IMR-90 (cell line): Measurements from ENCODE around the gene CADM2.

Experiments used
- BHLHE40 ChIP-seq: fragments of 150-350 bp; IDR thresholded peaks from 2 replicates; pipeline ENCODE4 v1.6.1; 2016; ENCODE audit warnings: mild to moderate bottlenecking, low read depth, low read length
- CHD1 ChIP-seq: IDR thresholded peaks from 2 replicates; pipeline ENCODE4 v1.6.1; 2012; ENCODE audit warnings: low read depth, low read length, improper control_type of control experiment
- MAZ ChIP-seq: IDR thresholded peaks from 2 replicates; pipeline ENCODE4 v1.6.1; 2012; ENCODE audit warnings: low read depth, mild to moderate bottlenecking, low read length, improper control_type of control experiment, moderate library complexity, borderline replicate concordance
- MXI1 ChIP-seq: IDR thresholded peaks from 2 replicates; pipeline ENCODE4 v1.6.1; 2012; ENCODE audit warnings: low read depth, mild to moderate bottlenecking, low read length, moderate library complexity, borderline replicate concordance
- POLR2A ChIP-seq: IDR thresholded peaks from 2 replicates; pipeline ENCODE4 v1.6.1; 2012; ENCODE audit warnings: mild to moderate bottlenecking, low read depth, low read length
- RFX5 ChIP-seq: IDR thresholded peaks from 2 replicates; pipeline ENCODE4 v1.8.0; 2012; ENCODE audit warnings: low read depth, mild to moderate bottlenecking, low read length, moderate library complexity
- SMC3 ChIP-seq: fragments of 150-350 bp; IDR thresholded peaks from 2 replicates; pipeline ENCODE4 v1.6.1; 2016; ENCODE audit warnings: low read depth, mild to moderate bottlenecking, antibody characterized with exemption, low read length, moderate library complexity
- TF ChIP-seq, protein P1 (sequence below): conservative IDR thresholded peaks from 2 replicates; pipeline ENCODE4 v1.5.1; 2012; ENCODE audit warnings: mild to moderate bottlenecking, low read depth, low read length, improper control_type of control experiment
- TF ChIP-seq, protein P2 (sequence below): fragments of 150-350 bp; IDR thresholded peaks from 2 replicates; pipeline ENCODE4 v1.6.1; 2016; ENCODE audit warnings: low read depth, mild to moderate bottlenecking, low read length, moderate library complexity, borderline replicate concordance

DNA sequence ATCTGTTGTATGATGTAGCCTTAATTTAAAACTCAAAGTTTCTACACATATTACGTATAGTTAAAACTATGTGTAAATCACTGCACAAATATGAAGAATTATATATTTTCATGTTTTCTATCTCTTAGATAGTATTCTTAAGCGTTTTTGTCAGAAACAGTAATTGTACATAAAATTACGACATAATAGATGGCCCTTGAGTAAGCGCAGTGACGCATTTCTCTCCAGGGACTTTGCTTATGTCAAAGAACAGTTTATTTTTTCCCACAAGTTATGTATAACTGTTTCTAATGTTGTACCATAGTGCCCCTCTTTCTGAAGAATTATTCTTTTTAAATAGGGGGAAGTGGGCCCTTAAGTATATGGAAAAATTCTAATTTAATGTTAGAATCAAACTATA lies 1098.2 kb downstream of the CADM2 start:
- no peak for TF ChIP-seq MXI1
- TF ChIP-seq POLR2A = no peak
- TF ChIP-seq, protein P1, sequence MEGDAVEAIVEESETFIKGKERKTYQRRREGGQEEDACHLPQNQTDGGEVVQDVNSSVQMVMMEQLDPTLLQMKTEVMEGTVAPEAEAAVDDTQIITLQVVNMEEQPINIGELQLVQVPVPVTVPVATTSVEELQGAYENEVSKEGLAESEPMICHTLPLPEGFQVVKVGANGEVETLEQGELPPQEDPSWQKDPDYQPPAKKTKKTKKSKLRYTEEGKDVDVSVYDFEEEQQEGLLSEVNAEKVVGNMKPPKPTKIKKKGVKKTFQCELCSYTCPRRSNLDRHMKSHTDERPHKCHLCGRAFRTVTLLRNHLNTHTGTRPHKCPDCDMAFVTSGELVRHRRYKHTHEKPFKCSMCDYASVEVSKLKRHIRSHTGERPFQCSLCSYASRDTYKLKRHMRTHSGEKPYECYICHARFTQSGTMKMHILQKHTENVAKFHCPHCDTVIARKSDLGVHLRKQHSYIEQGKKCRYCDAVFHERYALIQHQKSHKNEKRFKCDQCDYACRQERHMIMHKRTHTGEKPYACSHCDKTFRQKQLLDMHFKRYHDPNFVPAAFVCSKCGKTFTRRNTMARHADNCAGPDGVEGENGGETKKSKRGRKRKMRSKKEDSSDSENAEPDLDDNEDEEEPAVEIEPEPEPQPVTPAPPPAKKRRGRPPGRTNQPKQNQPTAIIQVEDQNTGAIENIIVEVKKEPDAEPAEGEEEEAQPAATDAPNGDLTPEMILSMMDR = no peak
- no peak for TF ChIP-seq RFX5
- TF ChIP-seq SMC3 = no peak
- no peak for TF ChIP-seq CHD1
- TF ChIP-seq, protein P2, sequence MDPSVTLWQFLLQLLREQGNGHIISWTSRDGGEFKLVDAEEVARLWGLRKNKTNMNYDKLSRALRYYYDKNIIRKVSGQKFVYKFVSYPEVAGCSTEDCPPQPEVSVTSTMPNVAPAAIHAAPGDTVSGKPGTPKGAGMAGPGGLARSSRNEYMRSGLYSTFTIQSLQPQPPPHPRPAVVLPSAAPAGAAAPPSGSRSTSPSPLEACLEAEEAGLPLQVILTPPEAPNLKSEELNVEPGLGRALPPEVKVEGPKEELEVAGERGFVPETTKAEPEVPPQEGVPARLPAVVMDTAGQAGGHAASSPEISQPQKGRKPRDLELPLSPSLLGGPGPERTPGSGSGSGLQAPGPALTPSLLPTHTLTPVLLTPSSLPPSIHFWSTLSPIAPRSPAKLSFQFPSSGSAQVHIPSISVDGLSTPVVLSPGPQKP = no peak
- TF ChIP-seq MAZ = no peak
- TF ChIP-seq BHLHE40 = no peak
